ENCODE measurements around the gene CD3D.

- TF ChIP-seq, protein P1, sequence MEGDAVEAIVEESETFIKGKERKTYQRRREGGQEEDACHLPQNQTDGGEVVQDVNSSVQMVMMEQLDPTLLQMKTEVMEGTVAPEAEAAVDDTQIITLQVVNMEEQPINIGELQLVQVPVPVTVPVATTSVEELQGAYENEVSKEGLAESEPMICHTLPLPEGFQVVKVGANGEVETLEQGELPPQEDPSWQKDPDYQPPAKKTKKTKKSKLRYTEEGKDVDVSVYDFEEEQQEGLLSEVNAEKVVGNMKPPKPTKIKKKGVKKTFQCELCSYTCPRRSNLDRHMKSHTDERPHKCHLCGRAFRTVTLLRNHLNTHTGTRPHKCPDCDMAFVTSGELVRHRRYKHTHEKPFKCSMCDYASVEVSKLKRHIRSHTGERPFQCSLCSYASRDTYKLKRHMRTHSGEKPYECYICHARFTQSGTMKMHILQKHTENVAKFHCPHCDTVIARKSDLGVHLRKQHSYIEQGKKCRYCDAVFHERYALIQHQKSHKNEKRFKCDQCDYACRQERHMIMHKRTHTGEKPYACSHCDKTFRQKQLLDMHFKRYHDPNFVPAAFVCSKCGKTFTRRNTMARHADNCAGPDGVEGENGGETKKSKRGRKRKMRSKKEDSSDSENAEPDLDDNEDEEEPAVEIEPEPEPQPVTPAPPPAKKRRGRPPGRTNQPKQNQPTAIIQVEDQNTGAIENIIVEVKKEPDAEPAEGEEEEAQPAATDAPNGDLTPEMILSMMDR (IDR thresholded peaks at IDR 0.05; ENCODE audit: borderline replicate concordance, extremely low read depth, low read length, poor library complexity, severe bottlenecking): no peak
- TF ChIP-seq EZH2 (IDR thresholded peaks at IDR 0.05; ENCODE audit: borderline replicate concordance, low read depth, low read length, severe bottlenecking): no peak
Measured at GRCh38 chr11:118301600-118302195, 40.8 kb downstream of the CD3D start.
